Suprapubic skin (tissue), 4 donors: ENCODE results near the gene SLC22A4. TPM values are rescaled to one million over a fixed set of nuclear protein-coding genes. Genes with fewer than 3 reads are reported as not detected.

Source experiments
- DNase-seq, 2 donors: peaks; one replicate each; pipeline ENCODE4 v3.0.0-alpha.2; 2019; ENCODE audit warnings: low spot score in 2 of 2
- H3K27ac ChIP-seq: fragments of 200-600 bp; sonication (generic); one replicate; pipeline ENCODE4 v1.5.1; 2019
- H3K27me3 ChIP-seq: fragments of 200-600 bp; sonication (generic); one replicate; pipeline ENCODE4 v1.5.1; 2019
- H3K36me3 ChIP-seq: fragments of 200-600 bp; sonication (generic); one replicate; pipeline ENCODE4 v1.5.1; 2019
- H3K4me1 ChIP-seq: fragments of 200-600 bp; sonication (generic); one replicate; pipeline ENCODE4 v1.5.1; 2019
- H3K4me3 ChIP-seq: fragments of 200-600 bp; sonication (generic); one replicate; pipeline ENCODE4 v1.5.1; 2019; ENCODE audit warnings: mild to moderate bottlenecking
- H3K9me3 ChIP-seq: fragments of 200-600 bp; sonication (generic); one replicate; pipeline ENCODE4 v1.5.1; 2019
- CTCF ChIP-seq, 2 donors: fragments of 200-600 bp in 1 of 2; fragments of 450-650 bp in 1 of 2; sonication (generic) in 1 of 2; IDR thresholded peaks; one replicate each; pipeline ENCODE4 v1.5.1; 2016 to 2019; ENCODE audit warnings: antibody characterized with exemption in 2 of 2, mild to moderate bottlenecking in 1 of 2, moderate library complexity in 1 of 2
- EP300 ChIP-seq: sonication (generic); formaldehyde crosslinking; IDR thresholded peaks from one replicate; pipeline ENCODE4 v1.6.1; 2017; ENCODE audit warnings: antibody characterized with exemption
- POLR2A ChIP-seq, 2 donors: fragments of 450-650 bp; IDR thresholded peaks; one replicate each; pipeline ENCODE4 v1.6.1; 2017; ENCODE audit warnings: antibody characterized with exemption in 2 of 2, mild to moderate bottlenecking in 2 of 2, moderate library complexity in 2 of 2
- POLR2AphosphoS5 ChIP-seq, 3 donors: sonication (generic); formaldehyde crosslinking; IDR thresholded peaks; one replicate each; pipeline ENCODE4 v1.6.1; 2017; ENCODE audit warnings: antibody characterized with exemption in 3 of 3
- WGBS: methylation state at CpG from one replicate; pipeline ENCODE4 v1.1.5; 2018; 5-methylcytosine and 5-hydroxymethylcytosine counted together
- total RNA-seq, 4 donors: library from RNA; depleted of rRNA; stranded (reverse); fragments of >200 nt; gene quantifications; one replicate each; pipeline ENCODE4 v1.1.0, GENCODE V29; 2016

SLC22A4 gene
- total RNA-seq, 4 donors from 2014 or later: 0.32 to 1.9 (median 1.3) TPM

- H3K27ac ChIP-seq: no peak overlapping the region
- no peaks in the 10 kb centered on the region for H3K27me3 ChIP-seq
- no peak for DNase-seq
- H3K4me3 ChIP-seq: no peak overlapping the region
- TF ChIP-seq POLR2A (IDR thresholded peaks at IDR 0.05): no peak
- TF ChIP-seq CTCF (IDR thresholded peaks at IDR 0.05): no peak
- TF ChIP-seq POLR2AphosphoS5 (IDR thresholded peaks at IDR 0.05): no peak
- no peak for TF ChIP-seq EP300
- WGBS: 89% methylated on average over 8 of the region's 8 CpGs
- H3K4me1 ChIP-seq: peaks cover 28% of the 10 kb centered on the region
- no peaks in the 10 kb centered on the region for H3K36me3 ChIP-seq
- no peaks in the 10 kb centered on the region for H3K9me3 ChIP-seq
Measured at GRCh38 chr5:132296412-132297016, 2.3 kb downstream of the SLC22A4 start.

GRCh38 chr5:132297211-132297940 is 3.2 kb downstream of the SLC22A4 start:
- 93% methylated on average over 4 of the region's 4 CpGs for WGBS
- Histone ChIP-seq H3K27me3 (no peaks in the 10 kb centered on the region), H3K9me3 (no peaks in the 10 kb centered on the region), H3K27ac (no peak overlapping the region), H3K36me3 (no peaks in the 10 kb centered on the region), H3K4me1 (peaks cover 28% of the 10 kb centered on the region), H3K4me3 (no peak overlapping the region)
- TF ChIP-seq CTCF (IDR thresholded peaks at IDR 0.05) (no peak), POLR2A (IDR thresholded peaks at IDR 0.05) (no peak), POLR2AphosphoS5 (IDR thresholded peaks at IDR 0.05) (no peak), EP300 (no peak)
- DNase-seq: no peak

- no peaks in the 10 kb centered on the region for H3K36me3 ChIP-seq
Measured at GRCh38 chr5:132298298-132299212, 4.4 kb downstream of the SLC22A4 start.

GRCh38 chr5:132299917-132300316 is 5.7 kb downstream of the SLC22A4 start:
- DNase-seq: no peak

More at GRCh38 chr5:132298298-132299212, 4.4 kb downstream of the SLC22A4 start:
- peaks cover 17% of the 10 kb centered on the region for H3K4me1 ChIP-seq
- H3K9me3 ChIP-seq: no peaks in the 10 kb centered on the region
- H3K4me3 ChIP-seq: no peak overlapping the region
- no peak for DNase-seq
- H3K27ac ChIP-seq: no peak overlapping the region
- TF ChIP-seq EP300 (no peak), POLR2A (IDR thresholded peaks at IDR 0.05) (no peak), CTCF (IDR thresholded peaks at IDR 0.05) (no peak), POLR2AphosphoS5 (IDR thresholded peaks at IDR 0.05) (no peak)
- 71% methylated on average over 6 of the region's 6 CpGs for WGBS
- no peaks in the 10 kb centered on the region for H3K27me3 ChIP-seq

More at GRCh38 chr5:132299917-132300316, 5.7 kb downstream of the SLC22A4 start:
- TF ChIP-seq POLR2AphosphoS5 (IDR thresholded peaks at IDR 0.05) (no peak), EP300 (no peak), CTCF (IDR thresholded peaks at IDR 0.05) (no peak), POLR2A (IDR thresholded peaks at IDR 0.05) (no peak)
- H3K4me3 ChIP-seq: no peak overlapping the region
- WGBS: 40% methylated on average over 2 of the region's 2 CpGs
- H3K9me3 ChIP-seq: no peaks in the 10 kb centered on the region
- H3K27me3 ChIP-seq: no peaks in the 10 kb centered on the region
- peaks cover 6% of the 10 kb centered on the region for H3K4me1 ChIP-seq
- H3K27ac ChIP-seq: no peak overlapping the region
- no peaks in the 10 kb centered on the region for H3K36me3 ChIP-seq
